Left renal pelvis (tissue), 4 donors: ENCODE data around the gene SHISAL1. TPM values are rescaled to one million over a fixed set of nuclear protein-coding genes. Genes with fewer than 3 reads are reported as not detected.

Source experiments
- DNase-seq, 4 donors: peaks; one replicate each; pipeline ENCODE4 v3.0.0-alpha.2; 2013; ENCODE audit warnings: low read depth in 4 of 4, low spot score in 3 of 4
- polyA plus RNA-seq, 4 donors: library from polyadenylated mRNA; unstranded; fragments of 120-200 nt; gene quantifications; one replicate each; pipeline ENCODE4 v1.2.1, GENCODE V29; 2013; ENCODE audit not compliant: insufficient read length in 4 of 4

Gene SHISAL1
- polyA plus RNA-seq, 4 donors: 2.0 to 5.1 (median 2.4) TPM

DNA sequence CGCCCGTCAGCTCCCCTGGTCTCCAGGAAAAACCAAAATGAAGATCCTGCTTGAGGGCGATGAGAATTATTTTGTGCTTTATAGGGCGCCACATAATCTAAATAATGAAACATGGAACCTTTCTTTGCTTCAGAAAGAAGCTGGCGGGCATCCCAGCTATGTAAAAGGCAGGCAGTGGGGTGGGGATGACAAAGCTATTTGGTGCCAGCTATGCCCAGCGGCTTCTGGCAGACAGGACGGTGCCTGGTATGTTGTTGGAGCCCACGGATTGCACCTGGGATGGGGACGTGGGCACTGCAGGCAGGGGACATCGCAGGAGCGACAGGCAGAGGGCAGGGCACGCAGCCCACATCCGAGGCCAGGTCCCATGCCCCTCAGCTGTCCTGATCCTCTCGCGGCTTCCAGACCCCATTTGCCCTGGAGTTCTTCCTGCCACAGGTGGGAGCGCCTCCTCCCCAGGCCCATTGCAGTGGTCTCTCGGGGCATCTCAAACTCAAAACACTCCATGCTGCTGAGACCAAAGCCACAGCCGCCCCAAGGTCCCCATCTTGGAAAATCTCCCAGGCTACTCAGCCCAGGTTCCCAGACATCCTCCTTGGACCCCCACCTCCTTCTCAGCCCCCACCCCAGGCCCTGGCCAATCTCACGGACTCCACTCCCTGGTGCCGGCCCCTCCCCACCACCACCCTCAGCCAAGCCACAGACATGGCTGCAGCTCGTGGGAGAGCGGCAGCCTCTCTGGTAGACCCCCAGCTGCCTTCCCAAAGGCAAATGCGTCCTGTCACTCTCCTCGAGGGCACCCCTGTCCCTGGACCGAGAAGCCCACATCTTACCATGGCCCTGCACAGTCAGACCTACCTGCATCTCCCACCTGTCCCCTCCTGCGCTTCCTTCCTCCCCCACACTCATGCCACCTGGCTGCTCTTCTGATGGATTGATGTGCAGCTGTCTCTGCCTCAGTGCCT lies 45.7 kb downstream of the SHISAL1 start:
- DNase-seq: no peak

- no peak for DNase-seq
These were observed 49.2 kb downstream of the SHISAL1 start for GRCh38 chr22:44263547-44263946.

GRCh38 chr22:44261861-44262595 lies 50.7 kb downstream of the SHISAL1 start:
- DNase-seq: no peak

- no peak for DNase-seq
These were observed 51.4 kb downstream of the SHISAL1 start for GRCh38 chr22:44261164-44261860.

DNA sequence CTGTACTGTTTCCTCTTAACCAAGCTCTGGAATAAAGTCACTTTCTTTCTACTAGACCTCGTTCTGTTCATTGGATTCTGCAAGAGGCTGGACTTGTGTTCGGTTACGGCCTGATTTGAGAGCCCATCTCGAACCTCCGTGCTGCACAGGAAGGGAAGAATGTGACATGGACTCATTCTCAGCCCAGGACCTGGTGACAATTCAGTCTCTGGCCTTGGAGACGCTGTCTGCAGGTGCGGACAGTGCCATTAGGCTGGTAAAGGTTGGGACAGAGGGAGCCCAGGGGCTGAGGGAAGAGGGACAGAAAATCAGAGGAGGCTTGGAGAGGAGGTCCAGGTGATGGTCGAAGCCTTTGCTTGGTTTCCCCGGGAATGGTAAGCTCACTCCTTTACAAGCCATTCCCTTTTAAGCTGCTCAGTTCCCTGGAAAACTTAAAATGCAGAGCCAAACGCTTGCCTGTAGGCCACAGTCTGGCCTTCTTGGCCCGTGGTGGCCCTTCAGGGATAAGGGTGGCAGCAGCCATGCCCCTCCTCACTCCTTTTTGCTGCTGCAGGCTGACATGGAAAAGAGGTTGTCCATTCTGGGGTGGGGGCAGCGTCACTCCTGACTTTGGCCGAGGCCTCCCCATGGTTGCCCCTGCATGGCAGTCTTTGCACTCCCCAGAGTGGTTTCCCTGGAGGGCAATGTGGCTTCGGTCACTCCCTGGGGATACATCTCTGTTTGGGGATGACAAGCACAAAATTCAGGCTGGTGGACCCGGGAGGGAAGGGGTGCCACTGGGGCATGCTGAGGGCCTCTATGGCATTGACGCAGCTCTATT lies 52.3 kb downstream of the SHISAL1 start:
- DNase-seq: no peak

- no peak for DNase-seq
These were observed 53.2 kb downstream of the SHISAL1 start for GRCh38 chr22:44259366-44260215.

DNA sequence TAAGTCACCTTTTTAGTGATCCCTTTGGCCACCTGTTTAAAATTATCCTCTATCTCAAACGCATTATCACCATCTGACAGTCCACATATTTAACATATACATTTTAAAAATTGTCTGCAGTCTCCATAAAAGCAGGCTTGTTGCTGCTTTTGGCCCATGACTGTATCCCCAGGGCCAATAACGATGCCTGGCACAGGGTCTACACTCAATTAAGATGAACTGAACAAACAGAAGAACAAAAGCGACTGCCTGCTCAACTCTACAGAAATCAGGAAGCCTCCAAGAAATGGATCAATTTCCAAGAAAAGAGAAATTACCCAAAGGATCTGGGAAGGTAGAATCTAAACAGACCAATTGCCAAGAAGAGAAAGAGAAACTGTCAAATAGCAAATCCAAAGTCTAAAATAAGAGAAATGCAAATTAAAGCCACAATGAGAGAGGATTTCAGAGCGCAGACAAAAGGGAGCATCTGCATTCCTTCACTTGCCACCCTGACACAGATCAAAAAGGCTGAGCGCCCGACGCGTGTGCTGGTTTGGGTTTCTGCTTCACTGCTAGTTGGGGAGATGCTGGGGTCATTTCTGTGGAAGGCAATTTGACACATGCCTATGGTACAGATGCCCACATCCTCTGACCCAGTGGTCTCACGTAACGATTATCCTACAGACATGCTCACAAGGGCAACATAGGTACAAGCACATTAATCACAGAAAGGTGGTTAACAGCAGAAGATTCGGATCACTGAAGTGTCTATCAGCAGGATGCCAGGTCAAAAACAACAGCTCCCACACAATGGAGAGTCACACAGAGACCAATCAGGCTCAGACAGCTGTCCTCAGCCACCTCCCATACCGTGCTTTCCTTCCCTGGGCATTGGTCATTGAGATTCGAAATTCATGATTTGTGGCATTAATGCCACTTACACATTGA lies 55.9 kb downstream of the SHISAL1 start:
- DNase-seq: no peak

DNA sequence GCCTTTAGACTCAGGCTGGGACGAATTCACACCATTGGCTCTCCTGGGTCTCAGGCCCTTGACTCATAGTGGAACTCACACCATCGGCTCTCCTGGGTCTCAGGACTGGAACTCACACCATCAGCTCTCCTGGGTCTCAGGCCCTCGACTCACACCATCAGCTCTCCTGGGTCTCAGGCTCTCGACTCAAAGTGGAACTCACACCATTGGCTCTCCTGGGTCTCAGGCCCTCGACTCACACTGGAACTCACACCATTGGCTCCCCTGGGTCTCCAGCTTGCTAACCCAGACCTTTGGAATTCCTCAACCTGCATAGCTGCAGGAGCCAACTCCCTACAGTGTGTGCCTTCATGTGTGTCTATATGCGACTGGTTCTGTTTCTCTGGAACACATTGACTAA lies 56.7 kb downstream of the SHISAL1 start:
- DNase-seq: no peak

GRCh38 chr22:44254811-44255210 lies 57.9 kb downstream of the SHISAL1 start:
- DNase-seq: no peak

DNA sequence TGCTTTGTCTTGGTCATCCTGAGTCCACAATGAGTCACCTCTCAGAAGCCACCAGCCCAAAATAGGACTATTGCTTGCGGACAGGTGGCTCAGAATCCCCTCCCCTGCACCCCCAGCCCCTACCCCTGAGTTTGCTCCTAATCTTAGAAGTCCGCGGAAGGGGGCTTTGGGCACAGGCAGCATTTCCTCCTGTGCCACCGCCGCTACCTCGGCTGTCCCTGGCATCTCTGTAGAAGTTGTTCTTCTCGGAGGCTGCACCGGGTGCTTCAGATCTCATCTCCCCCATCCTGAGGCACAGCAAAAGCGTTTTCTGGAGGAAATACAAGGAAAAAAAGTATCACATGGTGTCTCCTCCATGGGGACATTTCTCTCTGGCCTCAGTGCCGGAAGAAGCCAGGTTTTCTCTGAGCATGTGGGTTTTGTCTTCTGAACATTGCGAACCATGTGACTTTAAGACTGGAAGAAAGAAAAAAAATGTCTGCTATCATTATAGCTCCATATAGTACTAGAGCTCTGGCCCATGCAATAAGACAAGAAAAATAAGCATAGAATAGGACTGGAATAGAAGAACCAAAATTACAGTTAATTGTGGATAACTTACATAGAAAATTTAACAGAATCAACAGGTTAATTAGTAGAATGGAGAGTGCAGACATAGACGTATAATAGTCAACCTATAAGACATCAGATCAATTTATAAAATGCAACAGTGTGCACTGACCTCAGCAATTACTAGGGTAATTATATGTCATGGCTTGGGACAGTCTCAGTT lies 63.2 kb downstream of the SHISAL1 start:
- no peak for DNase-seq

GRCh38 chr22:44248926-44249325 lies 63.8 kb downstream of the SHISAL1 start:
- DNase-seq: no peak

DNA sequence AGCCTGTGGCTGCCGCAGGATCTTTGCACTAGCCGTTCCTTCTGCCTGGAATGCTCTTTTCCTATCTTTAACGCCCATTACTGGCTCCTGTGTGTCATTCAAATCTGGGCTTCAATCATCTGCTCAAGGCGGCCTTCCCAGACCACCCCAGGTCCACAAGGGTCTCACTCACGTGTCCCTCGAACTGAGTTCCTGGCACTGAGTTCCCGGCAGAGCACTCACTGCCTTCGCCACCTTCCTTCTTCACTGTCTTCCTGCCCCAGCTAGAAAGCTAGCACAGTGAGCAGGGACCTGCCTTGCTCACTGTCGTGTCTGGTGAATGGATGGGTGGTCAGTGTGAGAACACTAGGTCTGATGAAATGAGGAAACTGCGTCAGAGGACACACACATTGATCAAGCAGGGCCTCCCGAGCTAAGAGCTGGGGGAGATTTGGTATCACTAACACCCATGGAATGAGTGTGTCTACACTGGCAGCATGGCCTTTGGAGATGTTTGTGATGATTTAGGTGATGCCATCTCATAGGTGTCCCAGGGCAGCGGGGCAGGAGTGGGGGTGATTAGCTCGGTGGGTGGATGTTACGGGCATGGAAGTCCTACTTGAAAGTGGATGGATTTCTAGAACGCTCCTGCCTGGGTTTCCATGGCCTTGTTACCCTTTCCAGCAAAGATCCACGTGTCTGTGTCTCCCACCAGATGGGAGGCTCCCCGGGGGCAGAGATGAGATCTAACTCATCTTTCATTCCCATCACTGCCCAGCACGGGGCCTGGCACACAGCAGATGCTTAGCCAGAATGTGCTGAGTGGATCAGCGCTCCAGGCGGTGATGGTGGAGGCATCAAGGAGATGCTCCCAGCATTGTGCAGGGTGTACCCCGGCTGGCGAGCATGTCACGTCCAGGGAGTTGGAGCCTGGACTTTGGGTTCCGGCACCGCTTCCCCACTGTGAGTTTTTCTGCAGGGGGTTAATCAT lies 64.5 kb downstream of the SHISAL1 start:
- no peak for DNase-seq

DNA sequence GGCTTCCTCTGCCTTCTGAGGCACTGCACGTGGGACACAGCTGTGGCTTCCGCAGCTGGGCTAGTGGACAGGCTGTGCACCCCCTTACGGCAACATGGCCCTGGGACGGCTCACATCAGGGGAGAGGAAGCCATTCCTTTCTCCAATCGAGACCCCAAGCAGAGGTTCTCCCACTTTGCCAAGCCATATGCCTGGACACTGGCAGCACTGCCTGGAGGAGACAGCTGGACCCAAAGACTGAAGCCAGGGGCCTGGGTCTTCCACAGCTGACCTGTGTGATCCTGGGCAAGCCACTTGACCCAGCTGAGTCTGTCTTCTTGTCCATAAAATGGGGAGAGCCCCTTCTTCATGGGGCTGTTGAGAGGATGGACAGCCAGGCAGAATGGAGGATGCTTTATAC lies 65.4 kb downstream of the SHISAL1 start:
- DNase-seq: no peak

DNA sequence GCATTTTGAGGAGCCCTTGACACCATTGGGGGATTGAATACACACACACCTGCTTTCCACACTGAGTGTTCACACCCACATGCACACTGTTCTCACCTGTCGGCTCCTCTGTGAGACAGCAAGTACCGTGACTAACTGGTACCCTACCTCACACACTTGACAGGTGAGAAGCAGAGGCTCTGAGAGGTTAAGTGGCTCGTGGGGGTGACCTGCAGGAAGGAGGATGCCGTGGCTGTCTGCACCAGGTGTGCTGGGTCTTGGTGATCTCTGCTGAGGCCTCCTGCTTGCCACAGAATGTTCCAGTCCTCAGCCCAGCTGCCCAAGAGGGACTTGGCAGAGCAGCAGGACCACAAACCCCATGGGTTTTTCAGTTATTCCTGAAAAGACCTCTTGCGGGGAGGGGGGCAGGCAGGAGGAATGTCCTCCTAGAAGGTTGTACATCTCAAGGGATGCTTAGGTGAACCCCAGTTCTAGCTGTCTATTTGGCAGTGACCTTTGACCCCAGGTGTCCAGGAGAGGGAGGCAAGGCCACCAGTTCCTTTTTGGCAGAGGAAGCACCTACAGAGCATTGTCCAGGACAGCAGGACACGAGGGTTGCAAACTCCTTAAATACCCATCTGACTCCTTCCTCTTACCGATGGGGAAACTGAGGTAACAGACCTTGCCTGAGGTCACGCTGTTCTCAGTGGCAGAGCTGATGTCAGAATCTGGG lies 66.0 kb downstream of the SHISAL1 start:
- DNase-seq: no peak

GRCh38 chr22:44245867-44246266 lies 66.9 kb downstream of the SHISAL1 start:
- no peak for DNase-seq

- DNase-seq: no peak
These were observed 67.3 kb downstream of the SHISAL1 start for GRCh38 chr22:44245438-44245837.
